Psoas muscle (tissue), 8 donors: ENCODE data around the gene EHMT1. TPM values are rescaled to one million over a fixed set of nuclear protein-coding genes. Genes with fewer than 3 reads are reported as not detected.

Experiments used
- ATAC-seq, 4 donors: fragments of 200-7000 bp; cut with Tn5 transposase; one replicate each; pipeline ENCODE4 v1.9.1; 2020; ENCODE audit warnings: moderate library complexity in 3 of 4, mild to moderate bottlenecking in 2 of 4
- DNase-seq, 2 donors: peaks; one replicate each; pipeline ENCODE4 v3.0.0-alpha.2; 2020
- H3K27ac ChIP-seq: fragments of 200-600 bp; one replicate; pipeline ENCODE4 v1.8.0; 2022
- H3K27me3 ChIP-seq, 3 donors: fragments of 200-600 bp in 1 of 3; one replicate each; pipeline versions ENCODE4 v1.6.1 to v1.8.0; 2013 to 2022; ENCODE audit warnings: low read length in 2 of 3, mild to moderate bottlenecking in 2 of 3, moderate library complexity in 1 of 3; ENCODE audit not compliant: insufficient read depth in 3 of 3
- H3K36me3 ChIP-seq, 2 donors: fragments of 200-600 bp in 1 of 2; one replicate each; pipeline versions ENCODE4 v1.6.1 to v1.8.0; 2013 to 2022; ENCODE audit warnings: low read depth in 1 of 2, mild to moderate bottlenecking in 1 of 2, moderate library complexity in 1 of 2; ENCODE audit not compliant: insufficient read depth in 1 of 2
- H3K4me1 ChIP-seq: fragments of 200-600 bp; one replicate; pipeline ENCODE4 v1.8.0; 2022
- H3K4me3 ChIP-seq: fragments of 200-600 bp; one replicate; pipeline ENCODE4 v1.8.0; 2022; ENCODE audit warnings: mild to moderate bottlenecking
- H3K9me3 ChIP-seq: fragments of 200-600 bp; one replicate; pipeline ENCODE4 v1.8.0; 2022
- CTCF ChIP-seq: fragments of 200-600 bp; IDR thresholded peaks from one replicate; pipeline ENCODE4 v1.8.0; 2022; ENCODE audit warnings: antibody characterized with exemption
- WGBS, 3 donors: extraction: QIAGEN DNeasy Blood & Tissue Kit; methylation state at CpG; one replicate each; pipeline versions ENCODE4 v1.1.6 to v1.1.7; 2013; 5-methylcytosine and 5-hydroxymethylcytosine counted together
- intact Hi-C, 2 donors: fragments of 100-400 bp; cut with DNase I; formaldehyde crosslinking; loops; one replicate each; pipeline versions ENCODE4 v1.11.0 to v1.14.2; 2022
- polyA plus RNA-seq, 3 donors: library from polyadenylated mRNA; stranded (reverse); fragments of 200-250 nt; gene quantifications; one replicate each; pipeline ENCODE4 v1.2.3, GENCODE V29; 2013
- total RNA-seq, 4 donors: library from RNA; stranded (reverse); fragmentation: NEBNext Ultra II Directional in 2 of 4; extraction: Animal tissue kit (Norgen Biotek cat#: 25700) in 2 of 4; gene quantifications; one replicate each; pipeline versions ENCODE4 v1.2.1 to v1.2.4, GENCODE V29; 2021 to 2023
- donor health status: healthy with polysubstance abuse.
- donor health status: DM: no; HTN: no; CAD: no; lungs with moderate emphysema.
- donor health status: Bipolar disorder and iron deficiency.
- donor health status: healthy.
- donor health status: DM: yes; HTN: yes; CAD: no.
- donor health status: DM: no; HTN: no; CAD: no.
- donor health status: DM: no; HTN: no; CAD: no.
- donor health status: DM: yes; HTN: yes; CAD: no.

EHMT1 gene
- total and polyA plus RNA-seq, 7 donors, result 29.0 to 49.6 (median 31.2) TPM

GRCh38 chr9:137671196-137671538, 52.4 kb downstream of the EHMT1 start:
- ATAC-seq (no peak), DNase-seq (no peak)
- intact Hi-C loops, result loop anchor here in 1 of 2 donors (5.0 kb wide), 1 partner anchor 101 kb away; no protein-coding TSS in a partner anchor
- no peak overlapping the region for H3K27ac ChIP-seq
- H3K36me3 ChIP-seq, result no peaks in the 10 kb centered on the region
- H3K27me3 ChIP-seq, result no peaks in the 10 kb centered on the region
- 85 to 92% (median 89%) methylated on average over 3 of the region's 3 CpGs for WGBS, 3 donors
- peaks cover 31% of the 10 kb centered on the region for H3K4me1 ChIP-seq
- no peaks in the 10 kb centered on the region for H3K9me3 ChIP-seq
- no peak overlapping the region for H3K4me3 ChIP-seq
- TF ChIP-seq CTCF, result no peak

- no peaks in the 10 kb centered on the region for H3K9me3 ChIP-seq
- H3K27me3 ChIP-seq, result no peaks in the 10 kb centered on the region
- ATAC-seq, result no peak
- H3K4me1 ChIP-seq, result peaks cover 26% of the 10 kb centered on the region
- no peak overlapping the region for H3K4me3 ChIP-seq
- no peak for TF ChIP-seq CTCF
- H3K36me3 ChIP-seq, result no peaks in the 10 kb centered on the region
- DNase-seq, result no peak
- H3K27ac ChIP-seq, result no peak overlapping the region
- intact Hi-C loops, result loop anchor here (2.0 to 5.0 kb wide), 2 partner anchors 101 kb away; no protein-coding TSS in a partner anchor
- 88 to 94% (median 91%) methylated on average over 8 of the region's 8 CpGs for WGBS, 3 donors
Observed at GRCh38 chr9:137671721-137672120, 52.9 kb downstream of the EHMT1 start.

- no peaks in the 10 kb centered on the region for H3K9me3 ChIP-seq
- intact Hi-C loops, result loop anchor here (2.0 to 5.0 kb wide), 2 partner anchors 99 to 100 kb away; no protein-coding TSS in a partner anchor
- no peaks in the 10 kb centered on the region for H3K36me3 ChIP-seq
- no peaks in the 10 kb centered on the region for H3K27me3 ChIP-seq
- H3K27ac ChIP-seq, result no peak overlapping the region
- ATAC-seq, result peak; percentile 48 to 69 (median 58)
- no peak for DNase-seq
- WGBS, 3 donors, result 36 to 40% (median 38%) methylated on average over 13 of the region's 13 CpGs
- no peak overlapping the region for H3K4me3 ChIP-seq
- peaks cover 21% of the 10 kb centered on the region for H3K4me1 ChIP-seq
- peak; percentile 90 for TF ChIP-seq CTCF
Observed at GRCh38 chr9:137672907-137673791, 54.3 kb downstream of the EHMT1 start.

GRCh38 chr9:137673886-137674285, 55.1 kb downstream of the EHMT1 start:
- intact Hi-C loops, result loop anchor here (2.0 to 5.0 kb wide), 2 partner anchors 98 to 99 kb away; no protein-coding TSS in a partner anchor
- peaks cover 23% of the 10 kb centered on the region for H3K4me1 ChIP-seq

More at GRCh38 chr9:137673886-137674285, 55.1 kb downstream of the EHMT1 start:
- Histone ChIP-seq H3K9me3 (no peaks in the 10 kb centered on the region), H3K4me3 (no peak overlapping the region), H3K27me3 (no peaks in the 10 kb centered on the region), H3K27ac (no peak overlapping the region), H3K36me3 (no peaks in the 10 kb centered on the region)
- 64 to 71% (median 66%) methylated on average over 10 of the region's 10 CpGs for WGBS, 3 donors
- TF ChIP-seq CTCF, result no peak
- ATAC-seq (peak in 1 of 4 donors; percentile 4), DNase-seq (no peak)
